Osteoblast (primary cell): ENCODE measurements around the gene AP1S2. TPM values are rescaled to one million over a fixed set of nuclear protein-coding genes. Genes with fewer than 3 reads are reported as not detected.

Experiments used
- DNase-seq: peaks from one replicate; pipeline ENCODE4 v3.0.0; 2011; ENCODE audit warnings: low spot score, mixed read lengths; ENCODE audit not compliant: insufficient read length; ENCODE audit errors: missing footprints
- H2AFZ ChIP-seq: 2 replicates; pipeline ENCODE4 v1.6.0; 2011; ENCODE audit warnings: mild to moderate bottlenecking, low read length
- H3K27ac ChIP-seq: 2 replicates; pipeline ENCODE4 v1.5.1; 2011; ENCODE audit warnings: mild to moderate bottlenecking, low read depth, low read length, moderate library complexity
- H3K27me3 ChIP-seq: 2 replicates; pipeline ENCODE4 v1.6.0; 2012; ENCODE audit warnings: mild to moderate bottlenecking, control low read depth, inconsistent platforms, low read length, moderate library complexity; ENCODE audit not compliant: insufficient read depth
- H3K36me3 ChIP-seq: 2 replicates; pipeline ENCODE4 v1.5.1; 2011; ENCODE audit warnings: mild to moderate bottlenecking, low read length, control low read depth, moderate library complexity; ENCODE audit not compliant: insufficient read depth
- H3K4me1 ChIP-seq: 2 replicates; pipeline ENCODE4 v1.5.1; 2011; ENCODE audit warnings: mild to moderate bottlenecking, low read length, control low read depth, moderate library complexity; ENCODE audit not compliant: insufficient read depth
- H3K4me2 ChIP-seq: 2 replicates; pipeline ENCODE4 v1.6.0; 2011; ENCODE audit warnings: mild to moderate bottlenecking, low read length; ENCODE audit not compliant: insufficient read depth
- H3K4me3 ChIP-seq: fragments of 200-600 bp; sonication (generic); 3 replicates; pipeline ENCODE4 v1.5.1; 2012; ENCODE audit warnings: mild to moderate bottlenecking, low read length, inconsistent platforms; ENCODE audit not compliant: insufficient read depth
- H3K79me2 ChIP-seq: 2 replicates; pipeline ENCODE4 v1.6.0; 2012; ENCODE audit warnings: mild to moderate bottlenecking, low read length, control low read depth, inconsistent platforms; ENCODE audit not compliant: insufficient read depth
- H3K9me3 ChIP-seq: 2 replicates; pipeline ENCODE4 v1.5.1; 2011; ENCODE audit warnings: low read depth, low read length, control low read depth
- H4K20me1 ChIP-seq: 2 replicates; pipeline ENCODE4 v1.6.0; 2012; ENCODE audit warnings: mild to moderate bottlenecking, low read length, control low read depth; ENCODE audit not compliant: insufficient read depth
- total RNA-seq: library from RNA; depleted of rRNA; stranded (reverse); fragments of >200 nt; gene quantifications from 2 replicates; pipeline ENCODE4 v1.2.3, GENCODE V29; 2012
- TF ChIP-seq, protein P1 (sequence below): IDR thresholded peaks from 2 replicates; pipeline ENCODE4 v1.5.1; 2011; ENCODE audit warnings: mild to moderate bottlenecking, low read depth, low read length, moderate library complexity; ENCODE audit errors: extremely low read depth

Gene AP1S2
- total RNA-seq, 1 donor, result 14.8 TPM

DNA sequence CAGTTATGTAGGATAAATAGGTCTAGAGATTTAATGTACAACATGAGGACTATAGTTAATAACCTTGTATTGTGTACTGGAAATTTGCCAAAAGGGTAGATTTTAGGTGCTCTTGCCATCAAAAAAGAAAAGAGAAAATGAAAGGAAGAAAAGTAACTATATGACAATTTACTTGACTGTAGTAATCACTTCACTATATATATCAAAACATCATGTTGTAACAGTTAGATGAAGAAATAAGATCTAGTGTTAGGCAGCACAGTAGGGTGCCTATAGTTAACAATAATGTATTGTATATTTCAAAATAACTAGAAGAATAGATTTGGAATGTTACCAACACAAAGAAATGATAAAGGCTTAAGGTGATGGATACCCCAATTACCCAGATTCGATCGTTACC lies 35.9 kb upstream of the AP1S2 start:
- no peak overlapping the region for H3K4me3 ChIP-seq
- H3K27me3 ChIP-seq, result peaks cover 7% of the 10 kb centered on the region
- H3K36me3 ChIP-seq, result no peaks in the 10 kb centered on the region
- no peaks in the 10 kb centered on the region for H3K79me2 ChIP-seq
- no peaks in the 10 kb centered on the region for H4K20me1 ChIP-seq
- TF ChIP-seq, protein P1, sequence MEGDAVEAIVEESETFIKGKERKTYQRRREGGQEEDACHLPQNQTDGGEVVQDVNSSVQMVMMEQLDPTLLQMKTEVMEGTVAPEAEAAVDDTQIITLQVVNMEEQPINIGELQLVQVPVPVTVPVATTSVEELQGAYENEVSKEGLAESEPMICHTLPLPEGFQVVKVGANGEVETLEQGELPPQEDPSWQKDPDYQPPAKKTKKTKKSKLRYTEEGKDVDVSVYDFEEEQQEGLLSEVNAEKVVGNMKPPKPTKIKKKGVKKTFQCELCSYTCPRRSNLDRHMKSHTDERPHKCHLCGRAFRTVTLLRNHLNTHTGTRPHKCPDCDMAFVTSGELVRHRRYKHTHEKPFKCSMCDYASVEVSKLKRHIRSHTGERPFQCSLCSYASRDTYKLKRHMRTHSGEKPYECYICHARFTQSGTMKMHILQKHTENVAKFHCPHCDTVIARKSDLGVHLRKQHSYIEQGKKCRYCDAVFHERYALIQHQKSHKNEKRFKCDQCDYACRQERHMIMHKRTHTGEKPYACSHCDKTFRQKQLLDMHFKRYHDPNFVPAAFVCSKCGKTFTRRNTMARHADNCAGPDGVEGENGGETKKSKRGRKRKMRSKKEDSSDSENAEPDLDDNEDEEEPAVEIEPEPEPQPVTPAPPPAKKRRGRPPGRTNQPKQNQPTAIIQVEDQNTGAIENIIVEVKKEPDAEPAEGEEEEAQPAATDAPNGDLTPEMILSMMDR, result no peak
- H3K4me1 ChIP-seq, result no peaks in the 10 kb centered on the region
- no peaks in the 10 kb centered on the region for H3K9me3 ChIP-seq
- no peak overlapping the region for H3K4me2 ChIP-seq
- H3K27ac ChIP-seq, result no peak overlapping the region
- no peak overlapping the region for H2AFZ ChIP-seq
- no peak for DNase-seq

DNA sequence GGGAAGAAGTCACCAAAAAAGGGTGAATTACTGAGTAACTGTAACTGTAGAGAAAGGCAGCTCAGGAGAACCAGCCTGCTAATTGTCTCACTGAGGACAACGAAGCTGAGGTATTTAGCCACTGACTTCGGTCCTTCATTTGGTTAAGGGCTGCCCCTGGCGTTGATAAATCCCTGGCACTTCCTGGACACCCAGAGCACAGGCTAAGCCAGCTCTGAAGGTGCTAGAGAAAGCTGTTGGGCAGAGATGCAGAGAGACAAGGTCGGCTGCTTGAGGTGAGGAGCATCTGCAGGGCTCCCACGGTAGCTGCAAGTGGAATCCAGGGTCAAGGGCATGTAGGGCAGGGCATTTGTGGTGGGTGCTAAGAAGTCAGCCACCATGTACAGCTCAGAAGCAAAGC lies 33.4 kb upstream of the AP1S2 start:
- H3K27me3 ChIP-seq, result peaks cover 2% of the 10 kb centered on the region
- H3K79me2 ChIP-seq, result no peaks in the 10 kb centered on the region
- H4K20me1 ChIP-seq, result no peaks in the 10 kb centered on the region
- H3K4me1 ChIP-seq, result no peaks in the 10 kb centered on the region
- no peak overlapping the region for H3K4me3 ChIP-seq
- H3K36me3 ChIP-seq, result no peaks in the 10 kb centered on the region
- no peaks in the 10 kb centered on the region for H3K9me3 ChIP-seq
- DNase-seq, result no peak
- TF ChIP-seq, protein P1, result no peak
- H3K27ac ChIP-seq, result no peak overlapping the region
- H2AFZ ChIP-seq, result no peak overlapping the region
- no peak overlapping the region for H3K4me2 ChIP-seq

DNA sequence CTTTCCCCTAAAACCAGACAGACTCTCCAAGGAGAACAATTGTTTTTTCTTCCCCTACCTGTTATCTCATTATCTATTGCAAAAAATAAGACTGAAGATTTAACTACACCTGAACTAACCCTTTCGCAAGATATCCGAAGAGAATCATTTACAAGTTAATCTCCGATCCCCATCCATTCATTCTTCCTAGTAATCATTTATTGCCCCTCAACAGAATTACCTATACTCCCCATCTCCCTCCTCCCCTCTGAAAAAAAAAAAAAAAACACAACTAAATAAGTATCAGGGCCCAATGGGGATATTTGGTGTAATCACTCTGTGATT lies 28.9 kb upstream of the AP1S2 start:
- TF ChIP-seq, protein P1, result no peak
- Histone ChIP-seq H4K20me1 (no peaks in the 10 kb centered on the region), H3K27me3 (no peaks in the 10 kb centered on the region), H3K4me2 (no peak overlapping the region), H2AFZ (no peak overlapping the region), H3K4me3 (no peak overlapping the region), H3K4me1 (no peaks in the 10 kb centered on the region), H3K27ac (no peak overlapping the region), H3K9me3 (no peaks in the 10 kb centered on the region), H3K79me2 (no peaks in the 10 kb centered on the region), H3K36me3 (no peaks in the 10 kb centered on the region)
- no peak for DNase-seq

DNA sequence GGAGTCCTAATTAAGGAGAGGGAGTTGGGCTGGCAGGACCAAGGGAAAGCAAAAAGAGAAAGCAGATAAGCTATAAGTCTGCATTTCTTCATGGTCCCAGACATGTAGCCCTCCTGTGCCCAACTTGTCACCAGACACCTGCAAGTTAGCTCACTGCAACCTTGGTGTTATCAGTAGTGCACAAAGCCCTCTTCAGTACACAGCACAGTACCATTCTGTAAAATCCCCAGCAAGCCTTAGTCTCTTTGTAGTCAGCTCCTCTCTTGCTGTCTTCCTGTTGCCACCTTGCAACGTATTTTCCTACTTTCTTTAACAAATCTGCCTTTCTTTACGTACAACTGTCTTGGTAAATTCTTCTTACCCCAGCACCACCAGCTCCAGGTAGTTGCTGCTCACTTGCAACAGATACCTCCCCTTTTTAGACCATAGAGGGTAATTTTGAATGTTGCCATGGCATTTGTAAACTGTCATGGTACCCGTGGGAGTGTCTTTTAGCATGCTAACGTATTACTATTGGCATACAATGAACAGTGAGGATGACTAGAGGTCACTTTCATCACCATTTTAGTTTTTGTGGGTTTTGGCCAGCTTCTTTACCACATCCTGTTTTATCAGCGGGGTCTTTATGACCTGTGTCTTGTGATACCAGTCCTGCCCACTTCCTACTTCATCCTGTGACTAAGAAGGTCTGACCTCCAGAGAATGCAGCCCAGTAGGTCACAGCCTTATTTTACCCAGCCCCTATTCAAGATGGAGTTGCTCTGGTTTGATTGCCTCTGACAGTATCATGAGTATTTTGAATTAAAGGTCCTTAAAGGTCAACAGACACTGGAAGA lies 28.3 kb upstream of the AP1S2 start:
- no peaks in the 10 kb centered on the region for H3K36me3 ChIP-seq
- no peak overlapping the region for H2AFZ ChIP-seq
- no peaks in the 10 kb centered on the region for H3K4me1 ChIP-seq
- no peaks in the 10 kb centered on the region for H3K79me2 ChIP-seq
- H4K20me1 ChIP-seq, result no peaks in the 10 kb centered on the region
- no peak overlapping the region for H3K4me2 ChIP-seq
- H3K4me3 ChIP-seq, result no peak overlapping the region
- H3K27ac ChIP-seq, result no peak overlapping the region
- TF ChIP-seq, protein P1, result no peak
- DNase-seq, result no peak
- no peaks in the 10 kb centered on the region for H3K9me3 ChIP-seq
- H3K27me3 ChIP-seq, result no peaks in the 10 kb centered on the region
